Adrenal gland (tissue), 12 donors: Measurements from ENCODE around the gene EFNA5. TPM values are rescaled to one million over a fixed set of nuclear protein-coding genes. Genes with fewer than 3 reads are reported as not detected.

Source experiments
- DNase-seq, 7 donors: peaks; one replicate each; pipeline ENCODE4 v3.0.0-alpha.2; 2019 to 2020
- H3K27ac ChIP-seq, 5 donors: fragments of 200-600 bp; sonication (generic) in 4 of 5; 1 replicate in 3 of 5; 2 replicates in 2 of 5; pipeline versions ENCODE4 v1.5.1 to v1.8.0; 2016 to 2020; ENCODE audit warnings: mild to moderate bottlenecking in 1 of 5
- H3K27me3 ChIP-seq: fragments of 200-600 bp; 2 replicates; pipeline ENCODE4 v1.8.0; 2021
- H3K36me3 ChIP-seq, 2 donors: fragments of 200-600 bp; replicated peaks in 1 of 2; 1 replicate in 1 of 2; 2 replicates in 1 of 2; pipeline versions ENCODE4 v1.5.1 to v1.8.0; 2018 to 2022
- H3K4me1 ChIP-seq, 2 donors: fragments of 200-600 bp; replicated peaks in 1 of 2; 1 replicate in 1 of 2; 2 replicates in 1 of 2; pipeline versions ENCODE4 v1.5.1 to v1.8.0; 2018 to 2021
- H3K4me3 ChIP-seq, 4 donors: fragments of 200-600 bp; sonication (generic) in 3 of 4; one replicate each; pipeline ENCODE4 v1.5.1; 2016 to 2018
- H3K9me3 ChIP-seq, 3 donors: fragments of 200-600 bp; sonication (generic) in 1 of 3; replicated peaks in 1 of 3; 1 replicate in 2 of 3; 2 replicates in 1 of 3; pipeline versions ENCODE4 v1.5.1 to v1.8.0; 2016 to 2021
- POLR2A ChIP-seq, 2 donors: fragments of 450-650 bp; IDR thresholded peaks; one replicate each; pipeline ENCODE4 v1.6.1; 2017; ENCODE audit warnings: antibody characterized with exemption in 2 of 2, mild to moderate bottlenecking in 2 of 2, moderate library complexity in 1 of 2
- WGBS, 4 donors: extraction: QIAGEN DNeasy Blood & Tissue Kit in 2 of 4; methylation state at CpG; one replicate each; pipeline versions ENCODE4 v1.1.5 to v1.1.7; 2013 to 2017; 5-methylcytosine and 5-hydroxymethylcytosine counted together
- intact Hi-C, 2 donors: fragments of 100-400 bp; cut with DNase I; formaldehyde crosslinking; loops; one replicate each; pipeline versions ENCODE4 v1.14.1 to v1.15.0; 2022 to 2023
- polyA plus RNA-seq, 3 donors: library from polyadenylated mRNA; stranded (reverse); fragments of 200-250 nt in 2 of 3; fragments of 350-450 nt in 1 of 3; fragmentation: Illumina TruSeq in 1 of 3; extraction: RNeasy Lipid Tissue Mini Kit (QIAGEN cat#74804) in 1 of 3; gene quantifications; one replicate each; pipeline ENCODE4 v1.2.3, GENCODE V29; 2013 to 2014
- total RNA-seq, 9 donors: library from RNA; depleted of rRNA in 4 of 9; stranded (reverse); fragments of >200 nt in 4 of 9; fragments of 120-200 nt in 1 of 9; fragmentation: NEBNext Ultra II Directional in 1 of 9; extraction: Animal tissue kit (Norgen Biotek cat#: 25700) in 1 of 9; gene quantifications; one replicate each; pipeline versions ENCODE4 v1.1.0 to v1.2.4, GENCODE V29; 2013 to 2023
- TF ChIP-seq, protein P1 (sequence below), 6 experiments: fragments of 450-650 bp in 4 of 6; fragments of 200-600 bp in 2 of 6; sonication (generic) in 1 of 6; IDR thresholded peaks; 1 replicate in 5 of 6; 2 replicates in 1 of 6; pipeline versions ENCODE4 v1.5.1 to v1.8.0; 2016 to 2021; ENCODE audit warnings: antibody characterized with exemption in 6 of 6, mild to moderate bottlenecking in 2 of 6, moderate library complexity in 1 of 6
- donor health status: healthy with polysubstance abuse.
- donor health status: Bipolar disorder and iron deficiency.
- donor health status: DM: yes; HTN: yes; CAD: no.
- donor health status: DM: no; HTN: no; CAD: no.
- donor health status: DM: no; HTN: no; CAD: no.
- donor health status: DM: yes; HTN: yes; CAD: no.

EFNA5 gene
- total and polyA plus RNA-seq, 12 donors, result 0.06 to 11.8 (median 1.6) TPM

DNA sequence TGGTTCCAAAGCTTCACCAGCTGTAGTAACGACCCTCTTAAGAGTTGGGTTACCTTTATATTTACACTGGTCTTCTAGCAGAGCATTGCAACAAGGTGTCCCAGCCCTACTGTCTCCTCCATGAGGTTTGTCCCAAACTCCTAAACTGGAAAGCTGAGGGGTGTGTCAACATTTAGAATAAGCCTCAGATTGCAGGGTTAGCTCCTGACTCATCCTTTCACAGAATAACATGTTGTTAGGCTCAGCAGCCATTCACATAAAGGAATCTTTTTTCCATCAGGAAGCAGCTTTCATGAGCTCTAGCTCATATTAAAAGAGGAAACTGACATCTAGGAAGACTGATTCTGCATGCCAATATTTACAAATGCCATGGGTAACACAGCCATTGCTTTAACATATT is 238.7 kb downstream of the EFNA5 start:
- no peak for DNase-seq
- 68 to 95% (median 85%) methylated on average over 1 of the region's 1 CpG for WGBS, 4 donors
- intact Hi-C loops, result no loop called here
- H3K27ac ChIP-seq, result no peak overlapping the region
- no peaks in the 10 kb centered on the region for H3K36me3 ChIP-seq
- H3K4me3 ChIP-seq, result no peak overlapping the region
- TF ChIP-seq POLR2A (IDR thresholded peaks at IDR 0.05), result no peak
- TF ChIP-seq, protein P1, sequence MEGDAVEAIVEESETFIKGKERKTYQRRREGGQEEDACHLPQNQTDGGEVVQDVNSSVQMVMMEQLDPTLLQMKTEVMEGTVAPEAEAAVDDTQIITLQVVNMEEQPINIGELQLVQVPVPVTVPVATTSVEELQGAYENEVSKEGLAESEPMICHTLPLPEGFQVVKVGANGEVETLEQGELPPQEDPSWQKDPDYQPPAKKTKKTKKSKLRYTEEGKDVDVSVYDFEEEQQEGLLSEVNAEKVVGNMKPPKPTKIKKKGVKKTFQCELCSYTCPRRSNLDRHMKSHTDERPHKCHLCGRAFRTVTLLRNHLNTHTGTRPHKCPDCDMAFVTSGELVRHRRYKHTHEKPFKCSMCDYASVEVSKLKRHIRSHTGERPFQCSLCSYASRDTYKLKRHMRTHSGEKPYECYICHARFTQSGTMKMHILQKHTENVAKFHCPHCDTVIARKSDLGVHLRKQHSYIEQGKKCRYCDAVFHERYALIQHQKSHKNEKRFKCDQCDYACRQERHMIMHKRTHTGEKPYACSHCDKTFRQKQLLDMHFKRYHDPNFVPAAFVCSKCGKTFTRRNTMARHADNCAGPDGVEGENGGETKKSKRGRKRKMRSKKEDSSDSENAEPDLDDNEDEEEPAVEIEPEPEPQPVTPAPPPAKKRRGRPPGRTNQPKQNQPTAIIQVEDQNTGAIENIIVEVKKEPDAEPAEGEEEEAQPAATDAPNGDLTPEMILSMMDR (IDR thresholded peaks at IDR 0.05), result no peak
- no peaks in the 10 kb centered on the region for H3K4me1 ChIP-seq
- H3K9me3 ChIP-seq, result no peaks in the 10 kb centered on the region
- no peaks in the 10 kb centered on the region for H3K27me3 ChIP-seq

DNA sequence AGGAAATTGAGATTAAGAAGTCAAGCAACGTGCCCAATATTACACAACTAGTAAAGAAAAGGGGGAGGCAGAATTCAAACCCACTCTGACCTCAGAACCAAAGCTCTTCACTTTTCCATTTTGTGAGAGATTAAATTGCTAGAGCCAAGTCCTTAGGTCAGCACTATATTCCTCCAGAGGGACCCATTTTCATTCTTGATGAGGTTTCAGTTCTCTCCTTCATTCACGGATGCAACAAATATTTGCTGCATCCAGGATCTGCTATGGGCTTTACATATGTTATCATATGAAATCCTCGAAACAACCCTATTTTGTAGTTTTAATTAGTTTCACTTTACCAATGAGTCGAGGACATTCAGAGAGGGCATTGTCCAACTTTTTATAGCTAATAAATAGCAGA is 239.2 kb downstream of the EFNA5 start:
- no peak overlapping the region for H3K4me3 ChIP-seq
- H3K36me3 ChIP-seq, result no peaks in the 10 kb centered on the region
- no peaks in the 10 kb centered on the region for H3K9me3 ChIP-seq
- 76 to 88% (median 83%) methylated on average over 4 of the region's 4 CpGs for WGBS, 4 donors
- TF ChIP-seq, protein P1 (IDR thresholded peaks at IDR 0.05), result no peak
- no peak for TF ChIP-seq POLR2A (IDR thresholded peaks at IDR 0.05)
- no peak overlapping the region for H3K27ac ChIP-seq
- DNase-seq, result no peak
- no peaks in the 10 kb centered on the region for H3K27me3 ChIP-seq
- intact Hi-C loops, result no loop called here
- H3K4me1 ChIP-seq, result no peaks in the 10 kb centered on the region

DNA sequence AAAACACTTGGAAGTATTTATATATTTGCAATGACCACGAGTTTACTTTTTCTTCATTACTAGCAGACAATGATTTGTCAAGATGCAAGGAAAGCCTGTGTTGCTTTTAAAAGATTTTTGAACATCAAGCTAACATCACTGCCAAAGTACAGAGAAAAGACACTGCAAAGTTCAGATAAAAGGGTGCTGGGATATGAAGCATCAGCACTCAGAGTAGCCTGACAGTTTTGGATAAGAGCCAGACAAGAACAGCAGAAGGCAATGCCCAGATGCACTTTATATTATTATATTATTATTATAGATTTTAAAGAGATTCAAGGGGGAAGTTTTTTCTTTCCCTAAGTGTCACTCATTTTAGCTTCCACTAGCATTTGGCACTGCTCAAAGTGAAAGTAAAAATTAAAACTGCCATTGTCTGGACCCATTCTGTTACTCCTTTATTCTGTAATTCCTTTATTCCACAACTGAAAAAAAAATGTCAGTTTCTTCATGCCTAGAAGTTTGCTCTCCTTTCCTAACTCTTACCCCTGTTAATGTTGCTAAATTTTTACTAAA is 240.6 kb downstream of the EFNA5 start:
- WGBS, 4 donors, result 40 to 53% (median 49%) methylated on average over 1 of the region's 1 CpG
- Histone ChIP-seq H3K36me3 (no peaks in the 10 kb centered on the region), H3K4me1 (peaks cover 0 to 5% of the 10 kb centered on the region in 2 donors), H3K27ac (no peak overlapping the region), H3K9me3 (no peaks in the 10 kb centered on the region), H3K27me3 (no peaks in the 10 kb centered on the region), H3K4me3 (peak overlapping the region in 1 of 4 donors; percentile 26)
- DNase-seq, result no peak
- TF ChIP-seq, protein P1 (IDR thresholded peaks at IDR 0.05), result no peak
- no peak for TF ChIP-seq POLR2A (IDR thresholded peaks at IDR 0.05)
- intact Hi-C loops, result no loop called here

DNA sequence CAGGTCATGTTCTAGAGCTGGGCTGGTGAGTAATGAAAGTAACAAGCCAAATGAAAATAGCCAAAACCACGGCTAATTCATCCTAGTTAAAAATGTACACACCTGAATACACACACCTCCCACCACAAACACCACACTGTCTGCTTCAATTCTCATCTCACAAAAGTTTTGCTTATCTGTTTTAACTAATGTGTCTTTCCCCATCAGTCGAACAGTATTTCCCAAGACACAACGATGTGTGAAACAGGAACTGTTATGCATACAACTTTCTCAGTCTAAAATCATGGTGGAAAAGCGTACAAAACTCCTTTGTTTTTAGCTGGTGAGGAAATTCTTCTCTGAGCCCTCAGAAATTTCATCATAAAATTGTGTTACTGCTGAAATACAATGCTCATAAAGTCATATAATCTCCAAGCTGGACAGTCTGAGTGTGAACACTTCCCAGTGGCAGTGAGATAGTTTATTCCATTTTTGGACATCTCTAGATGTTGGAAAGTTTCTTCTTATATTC is 242.4 kb downstream of the EFNA5 start:
- H3K27ac ChIP-seq, result no peak overlapping the region

More for the DNA sequence above, 242.4 kb downstream of the EFNA5 start:
- TF ChIP-seq, protein P1 (IDR thresholded peaks at IDR 0.05), result no peak
- TF ChIP-seq POLR2A (IDR thresholded peaks at IDR 0.05), result no peak
- Histone ChIP-seq H3K27me3 (no peaks in the 10 kb centered on the region), H3K4me1 (peaks cover 0 to 5% of the 10 kb centered on the region in 2 donors), H3K36me3 (no peaks in the 10 kb centered on the region), H3K9me3 (no peaks in the 10 kb centered on the region), H3K4me3 (no peak overlapping the region)
- intact Hi-C loops, result no loop called here
- DNase-seq, result no peak
- 79 to 86% (median 83%) methylated on average over 4 of the region's 4 CpGs for WGBS, 4 donors
